T-helper 2 cell (primary cell): Measurements from ENCODE around the gene KDM2A.
"Not testable (repeated sequence)": the region's sequence is repeated elsewhere in the genome, so short reads cannot be mapped to it uniquely, and the experiment has no call there.

Experiments used
- DNase-seq, 5 experiments: peaks; one replicate each; pipeline versions ENCODE4 v3.0.0 to v3.0.0-alpha.2; 2012 to 2022

The KDM2A gene

GRCh38 chr11:67174311-67174710, 55.2 kb downstream of the KDM2A start:
- no peak for DNase-seq

GRCh38 chr11:67177399-67178281, 58.6 kb downstream of the KDM2A start:
- DNase-seq: no peak

- DNase-seq: no peak
These were observed 59.4 kb downstream of the KDM2A start for GRCh38 chr11:67178421-67178820.

- DNase-seq: no peak
These were observed 59.8 kb downstream of the KDM2A start for GRCh38 chr11:67178878-67179277.

- DNase-seq: no peak
These were observed 60.9 kb downstream of the KDM2A start for GRCh38 chr11:67179892-67180490.

GRCh38 chr11:67194096-67194495, 75.0 kb downstream of the KDM2A start:
- DNase-seq: no peak

- no peak for DNase-seq
These were observed 77.0 kb downstream of the KDM2A start for GRCh38 chr11:67195971-67196456.

GRCh38 chr11:67197606-67198005, 78.5 kb downstream of the KDM2A start:
- DNase-seq: no peak

GRCh38 chr11:67198781-67199180, 79.7 kb downstream of the KDM2A start:
- DNase-seq: not testable (repeated sequence)

- no peak for DNase-seq
These were observed 80.7 kb downstream of the KDM2A start for GRCh38 chr11:67199751-67200150.

GRCh38 chr11:67202028-67202427, 83.0 kb downstream of the KDM2A start:
- DNase-seq: no peak

- DNase-seq: no peak
These were observed 85.8 kb downstream of the KDM2A start for GRCh38 chr11:67204822-67205221.

GRCh38 chr11:67209222-67209621, 90.2 kb downstream of the KDM2A start:
- DNase-seq: not testable (repeated sequence)

GRCh38 chr11:67211656-67212436, 92.8 kb downstream of the KDM2A start:
- no peak for DNase-seq

GRCh38 chr11:67213178-67213621, 94.1 kb downstream of the KDM2A start:
- DNase-seq: no peak

- DNase-seq: no peak
These were observed 108.7 kb downstream of the KDM2A start for GRCh38 chr11:67227726-67228125.

GRCh38 chr11:67230406-67230805, 111.3 kb downstream of the KDM2A start:
- DNase-seq: peak in 1 of 5 experiments; percentile 26

- no peak for DNase-seq
These were observed 111.8 kb downstream of the KDM2A start for GRCh38 chr11:67230886-67231285.

GRCh38 chr11:67233584-67234190, 114.6 kb downstream of the KDM2A start:
- DNase-seq: peak in 1 of 5 experiments; percentile 39

- DNase-seq: not testable (repeated sequence)
These were observed 115.5 kb downstream of the KDM2A start for GRCh38 chr11:67234571-67234970.

- DNase-seq: no peak
These were observed 118.5 kb downstream of the KDM2A start for GRCh38 chr11:67237574-67237973.
